ENCODE results near the gene DHTKD1.
A peak's percentile ranks its signal among the peaks of the same experiment; 100 is the strongest.

Gene DHTKD1

GRCh38 chr10:12068449-12069269, at the start of gene DHTKD1:
Gene DHTKD1 (plus strand): TSS chr10:12068954. CDS start chr10:12069034, 80 bp downstream.
- H3K36me3 Mint-ChIP-seq: no peaks in the 10 kb centered on the region
- peaks cover 20% of the 10 kb centered on the region for H3K4me1 Mint-ChIP-seq
- no peaks in the 10 kb centered on the region for H3K27me3 Mint-ChIP-seq
- peak within 1 kb of the TSS; percentile 86 for H3K4me3 Mint-ChIP-seq
- H3K27ac Mint-ChIP-seq: peak within 1 kb of the TSS; percentile 87
- H3K9me3 Mint-ChIP-seq: no peaks in the 10 kb centered on the region

- H3K9me3 Mint-ChIP-seq: no peaks in the 10 kb centered on the region
- peaks cover 37% of the 10 kb centered on the region for H3K4me1 Mint-ChIP-seq
- H3K27me3 Mint-ChIP-seq: no peaks in the 10 kb centered on the region
- peaks cover 5% of the 10 kb centered on the region for H3K36me3 Mint-ChIP-seq
- no peak overlapping the region for H3K4me3 Mint-ChIP-seq
- no peak overlapping the region for H3K27ac Mint-ChIP-seq
Measured at GRCh38 chr10:12019283-12019971, 49.3 kb upstream of the DHTKD1 start.

GRCh38 chr10:12020574-12020973, 48.2 kb upstream of the DHTKD1 start:
- Mint-ChIP-seq H3K27ac (no peak overlapping the region), H3K36me3 (peaks cover 5% of the 10 kb centered on the region), H3K4me1 (peaks cover 33% of the 10 kb centered on the region), H3K27me3 (no peaks in the 10 kb centered on the region), H3K4me3 (no peak overlapping the region), H3K9me3 (no peaks in the 10 kb centered on the region)

GRCh38 chr10:12022580-12023257, 46.0 kb upstream of the DHTKD1 start:
- H3K4me3 Mint-ChIP-seq: peak overlapping the region; percentile 68
- H3K27me3 Mint-ChIP-seq: no peaks in the 10 kb centered on the region
- no peaks in the 10 kb centered on the region for H3K9me3 Mint-ChIP-seq
- H3K4me1 Mint-ChIP-seq: peaks cover 42% of the 10 kb centered on the region
- H3K27ac Mint-ChIP-seq: peak overlapping the region; percentile 76
- peaks cover 9% of the 10 kb centered on the region for H3K36me3 Mint-ChIP-seq

GRCh38 chr10:12025591-12025990, 43.2 kb upstream of the DHTKD1 start:
- peaks cover 45% of the 10 kb centered on the region for H3K4me1 Mint-ChIP-seq
- no peak overlapping the region for H3K4me3 Mint-ChIP-seq
- no peaks in the 10 kb centered on the region for H3K9me3 Mint-ChIP-seq
- peaks cover 18% of the 10 kb centered on the region for H3K36me3 Mint-ChIP-seq
- H3K27ac Mint-ChIP-seq: no peak overlapping the region
- no peaks in the 10 kb centered on the region for H3K27me3 Mint-ChIP-seq

- no peak overlapping the region for H3K4me3 Mint-ChIP-seq
Measured at GRCh38 chr10:12027539-12027938, 41.2 kb upstream of the DHTKD1 start.

GRCh38 chr10:12031404-12031803, 37.4 kb upstream of the DHTKD1 start:
- H3K27ac Mint-ChIP-seq: no peak overlapping the region
- no peak overlapping the region for H3K4me3 Mint-ChIP-seq
- peaks cover 34% of the 10 kb centered on the region for H3K4me1 Mint-ChIP-seq
- no peaks in the 10 kb centered on the region for H3K9me3 Mint-ChIP-seq
- H3K27me3 Mint-ChIP-seq: no peaks in the 10 kb centered on the region
- H3K36me3 Mint-ChIP-seq: peaks cover 23% of the 10 kb centered on the region

More at GRCh38 chr10:12027539-12027938, 41.2 kb upstream of the DHTKD1 start:
- peaks cover 39% of the 10 kb centered on the region for H3K4me1 Mint-ChIP-seq
- no peaks in the 10 kb centered on the region for H3K27me3 Mint-ChIP-seq
- H3K36me3 Mint-ChIP-seq: peaks cover 18% of the 10 kb centered on the region
- no peak overlapping the region for H3K27ac Mint-ChIP-seq
- no peaks in the 10 kb centered on the region for H3K9me3 Mint-ChIP-seq

GRCh38 chr10:12036073-12036655, 32.6 kb upstream of the DHTKD1 start:
- H3K27me3 Mint-ChIP-seq: no peaks in the 10 kb centered on the region
- no peaks in the 10 kb centered on the region for H3K9me3 Mint-ChIP-seq
- H3K36me3 Mint-ChIP-seq: peaks cover 13% of the 10 kb centered on the region
- no peak overlapping the region for H3K27ac Mint-ChIP-seq
- H3K4me1 Mint-ChIP-seq: peaks cover 45% of the 10 kb centered on the region
- H3K4me3 Mint-ChIP-seq: no peak overlapping the region

- peaks cover 10% of the 10 kb centered on the region for H3K36me3 Mint-ChIP-seq
- H3K27me3 Mint-ChIP-seq: no peaks in the 10 kb centered on the region
- H3K4me1 Mint-ChIP-seq: peaks cover 44% of the 10 kb centered on the region
- peak overlapping the region; percentile 100 for H3K4me3 Mint-ChIP-seq
- no peaks in the 10 kb centered on the region for H3K9me3 Mint-ChIP-seq
- H3K27ac Mint-ChIP-seq: peak overlapping the region; percentile 96
Measured at GRCh38 chr10:12041766-12042408, 26.9 kb upstream of the DHTKD1 start.

GRCh38 chr10:12042409-12042796, 26.4 kb upstream of the DHTKD1 start:
- Mint-ChIP-seq H3K27me3 (no peaks in the 10 kb centered on the region), H3K4me3 (peak overlapping the region; percentile 100), H3K36me3 (peaks cover 10% of the 10 kb centered on the region), H3K4me1 (peaks cover 44% of the 10 kb centered on the region), H3K9me3 (no peaks in the 10 kb centered on the region), H3K27ac (peak overlapping the region; percentile 96)

- Mint-ChIP-seq H3K4me1 (peaks cover 39% of the 10 kb centered on the region), H3K9me3 (no peaks in the 10 kb centered on the region), H3K4me3 (peak within 1 kb of the TSS; percentile 100), H3K36me3 (peaks cover 10% of the 10 kb centered on the region), H3K27ac (peak within 1 kb of the TSS; percentile 100), H3K27me3 (no peaks in the 10 kb centered on the region)
Measured at GRCh38 chr10:12042797-12043651, 25.7 kb upstream of the DHTKD1 start, which contains the start of gene UPF2. Gene UPF2 (minus strand): TSS chr10:12042809. CDS start chr10:12035423, 7,386 bp downstream.

GRCh38 chr10:12045596-12045995, 23.2 kb upstream of the DHTKD1 start:
- no peak overlapping the region for H3K4me3 Mint-ChIP-seq
- H3K9me3 Mint-ChIP-seq: no peaks in the 10 kb centered on the region
- H3K4me1 Mint-ChIP-seq: peaks cover 18% of the 10 kb centered on the region
- H3K27ac Mint-ChIP-seq: no peak overlapping the region
- H3K36me3 Mint-ChIP-seq: peaks cover 7% of the 10 kb centered on the region
- H3K27me3 Mint-ChIP-seq: no peaks in the 10 kb centered on the region

GRCh38 chr10:12048547-12048946, 20.2 kb upstream of the DHTKD1 start:
- Mint-ChIP-seq H3K4me3 (no peak overlapping the region), H3K4me1 (no peaks in the 10 kb centered on the region), H3K27ac (no peak overlapping the region), H3K27me3 (no peaks in the 10 kb centered on the region), H3K9me3 (no peaks in the 10 kb centered on the region), H3K36me3 (no peaks in the 10 kb centered on the region)

GRCh38 chr10:12050528-12050927, 18.2 kb upstream of the DHTKD1 start:
- H3K9me3 Mint-ChIP-seq: no peaks in the 10 kb centered on the region
- H3K36me3 Mint-ChIP-seq: no peaks in the 10 kb centered on the region
- no peak overlapping the region for H3K4me3 Mint-ChIP-seq
- no peaks in the 10 kb centered on the region for H3K4me1 Mint-ChIP-seq
- no peak overlapping the region for H3K27ac Mint-ChIP-seq
- no peaks in the 10 kb centered on the region for H3K27me3 Mint-ChIP-seq
